Gastroesophageal sphincter (tissue), 4 donors: ENCODE measurements around the gene FSTL1. TPM values are rescaled to one million over a fixed set of nuclear protein-coding genes. Genes with fewer than 3 reads are reported as not detected.

Experiments used
- ATAC-seq: fragments of 150-250 bp; one replicate; pipeline ENCODE4 v1.9.1; 2016; ENCODE audit warnings: mild to moderate bottlenecking, moderate library complexity
- H3K27ac ChIP-seq, 4 donors: fragments of 200-600 bp; sonication (generic) in 3 of 4; 1 replicate in 3 of 4; 2 replicates in 1 of 4; pipeline ENCODE4 v1.5.1; 2016 to 2019
- H3K27me3 ChIP-seq: fragments of 200-600 bp; sonication (generic); one replicate; pipeline ENCODE4 v1.5.1; 2019
- H3K36me3 ChIP-seq, 2 donors: fragments of 200-600 bp; sonication (generic); one replicate each; pipeline ENCODE4 v1.5.1; 2019; ENCODE audit warnings: control low read depth in 1 of 2
- H3K4me1 ChIP-seq, 3 donors: fragments of 200-600 bp; sonication (generic); 1 replicate in 2 of 3; 2 replicates in 1 of 3; pipeline ENCODE4 v1.5.1; 2016 to 2019; ENCODE audit warnings: control low read depth in 2 of 3
- H3K4me3 ChIP-seq, 2 donors: fragments of 200-600 bp; sonication (generic); one replicate each; pipeline ENCODE4 v1.5.1; 2019; ENCODE audit warnings: mild to moderate bottlenecking in 1 of 2, moderate library complexity in 1 of 2
- H3K9me3 ChIP-seq, 3 donors: fragments of 200-600 bp; sonication (generic); one replicate each; pipeline ENCODE4 v1.5.1; 2017 to 2019; ENCODE audit warnings: control low read depth in 2 of 3
- CTCF ChIP-seq, 4 experiments: fragments of 200-600 bp in 2 of 4; fragments of 450-650 bp in 2 of 4; sonication (generic) in 1 of 4; IDR thresholded peaks; one replicate each; pipeline ENCODE4 v1.5.1; 2017 to 2019; ENCODE audit warnings: antibody characterized with exemption in 4 of 4, mild to moderate bottlenecking in 2 of 4, moderate library complexity in 2 of 4
- EP300 ChIP-seq: sonication (generic); formaldehyde crosslinking; IDR thresholded peaks from one replicate; pipeline ENCODE4 v1.6.1; 2017; ENCODE audit warnings: antibody characterized with exemption, mild to moderate bottlenecking
- POLR2A ChIP-seq, 2 donors: fragments of 450-650 bp; IDR thresholded peaks; one replicate each; pipeline ENCODE4 v1.6.1; 2017; ENCODE audit warnings: antibody characterized with exemption in 2 of 2, mild to moderate bottlenecking in 2 of 2, moderate library complexity in 1 of 2
- POLR2AphosphoS5 ChIP-seq: sonication (generic); formaldehyde crosslinking; IDR thresholded peaks from one replicate; pipeline ENCODE4 v1.6.1; 2017; ENCODE audit warnings: antibody characterized with exemption
- WGBS, 2 donors: methylation state at CpG; one replicate each; pipeline ENCODE4 v1.1.5; 2018; ENCODE audit warnings: low coverage in 1 of 2; 5-methylcytosine and 5-hydroxymethylcytosine counted together
- total RNA-seq, 4 donors: library from RNA; depleted of rRNA; stranded (reverse); fragments of >200 nt; gene quantifications; one replicate each; pipeline ENCODE4 v1.1.0, GENCODE V29; 2016

FSTL1 gene
- total RNA-seq, 4 donors from 2014 or later = 343 to 1,189 (median 766) TPM

GRCh38 chr3:120348065-120348990, 102.5 kb downstream of the FSTL1 start:
- Histone ChIP-seq H3K4me3 (peak overlapping the region; percentile 84 to 97), H3K27me3 (no peaks in the 10 kb centered on the region), H3K9me3 (no peaks in the 10 kb centered on the region), H3K36me3 (peaks cover 0 to 7% of the 10 kb centered on the region in 2 donors), H3K27ac (peak overlapping the region; percentile 88 to 98 (median 94)), H3K4me1 (peaks cover 3 to 57% (median 5%) of the 10 kb centered on the region in 3 donors)
- 6 to 8% methylated on average over 11 to 16 of the region's 41 CpGs for WGBS, 2 donors
- TF ChIP-seq POLR2A (IDR thresholded peaks at IDR 0.05) = no peak
- TF ChIP-seq CTCF (IDR thresholded peaks at IDR 0.05) = no peak
- no peak for TF ChIP-seq POLR2AphosphoS5
- TF ChIP-seq EP300 = no peak
- ATAC-seq = no peak

GRCh38 chr3:120344349-120344748, 106.4 kb downstream of the FSTL1 start:
- Histone ChIP-seq H3K4me1 (peaks cover 3 to 52% (median 5%) of the 10 kb centered on the region in 3 donors), H3K27me3 (no peaks in the 10 kb centered on the region), H3K4me3 (no peak overlapping the region), H3K9me3 (peaks cover 0 to 7% (median 0%) of the 10 kb centered on the region in 3 donors), H3K27ac (no peak overlapping the region), H3K36me3 (peaks cover 0 to 22% of the 10 kb centered on the region in 2 donors)
- ATAC-seq = no peak
- TF ChIP-seq POLR2AphosphoS5 (no peak), POLR2A (IDR thresholded peaks at IDR 0.05) (no peak), CTCF (IDR thresholded peaks at IDR 0.05) (no peak), EP300 (no peak)
- WGBS, 2 donors = 29 to 33% methylated on average over 1 of the region's 1 CpG

Other genes starting within 250 kb of the FSTL1 start
- under 1 TPM; 0.16 to 0.73 (median 0.29) TPM for gene GPR156, start 165.8 kb downstream of the FSTL1 start, total RNA-seq
- 10 to 100 TPM; 33.5 to 44.3 (median 39.9) TPM for gene LRRC58, start 101.6 kb downstream of the FSTL1 start, total RNA-seq
- gene NDUFB4, start 145.3 kb upstream of the FSTL1 start, total RNA-seq = 100 to 1,000 TPM; 123 to 230 (median 151) TPM
- gene HGD, start 231.2 kb upstream of the FSTL1 start, total RNA-seq = not detected